ENCODE measurements around the gene DIP2C. TPM values are rescaled to one million over a fixed set of nuclear protein-coding genes. Genes with fewer than 3 reads are reported as not detected.

Gene DIP2C
- total RNA-seq, 2 donors from 2014 or later = 11.0 to 12.2 TPM

DNA sequence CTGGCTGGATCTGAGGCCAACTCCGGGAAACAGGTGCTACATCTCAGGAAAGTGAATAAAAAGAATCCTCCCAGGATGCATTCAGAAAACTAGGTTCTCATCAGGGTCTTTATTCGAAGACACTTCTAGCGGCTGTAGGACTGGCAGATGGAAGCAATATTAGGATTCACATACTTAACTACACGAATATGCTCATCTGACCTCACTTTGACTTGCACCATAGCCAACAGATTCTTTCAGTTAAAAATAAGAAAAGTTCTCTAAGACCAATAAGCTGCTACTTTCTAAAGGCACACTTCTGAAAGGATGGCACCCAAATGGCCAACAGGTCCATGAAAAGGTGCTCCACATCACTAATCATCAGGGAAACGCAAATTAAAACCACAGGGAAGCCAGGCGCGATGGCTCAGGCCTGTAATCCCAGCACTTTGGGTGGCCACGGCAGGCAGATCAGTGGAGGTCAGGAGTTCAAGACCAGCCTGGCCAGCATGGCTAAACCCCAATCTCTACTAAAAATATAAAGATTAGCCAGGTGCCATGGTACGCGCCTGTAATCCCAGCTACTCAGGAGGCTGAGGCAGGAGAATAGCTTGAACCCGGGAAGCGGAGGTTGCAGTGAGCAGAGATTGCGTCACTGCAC is 296.2 kb downstream of the DIP2C start:
- intact Hi-C loops (cut with DNase I, micrococcal nuclease) = no loop called here
- peak in 1 of 2 donors; percentile 7 for DNase-seq
- no peak for ATAC-seq

DNA sequence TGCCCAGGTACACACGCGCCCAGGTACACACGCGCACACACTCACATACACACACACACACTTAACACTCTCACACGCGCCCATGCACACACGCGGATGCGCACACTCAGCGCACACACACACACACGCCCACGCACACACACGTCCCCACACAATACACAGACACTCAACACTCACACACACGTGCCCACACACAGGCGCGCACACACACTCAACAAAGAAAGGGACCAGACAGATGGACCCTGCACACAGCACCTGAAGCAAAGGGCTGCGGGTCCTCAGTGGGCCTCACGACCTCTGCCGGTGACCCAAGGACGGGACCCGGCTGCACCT is 296.8 kb downstream of the DIP2C start:
- intact Hi-C loops (cut with DNase I, micrococcal nuclease) = no loop called here
- no peak for ATAC-seq
- no peak for DNase-seq

DNA sequence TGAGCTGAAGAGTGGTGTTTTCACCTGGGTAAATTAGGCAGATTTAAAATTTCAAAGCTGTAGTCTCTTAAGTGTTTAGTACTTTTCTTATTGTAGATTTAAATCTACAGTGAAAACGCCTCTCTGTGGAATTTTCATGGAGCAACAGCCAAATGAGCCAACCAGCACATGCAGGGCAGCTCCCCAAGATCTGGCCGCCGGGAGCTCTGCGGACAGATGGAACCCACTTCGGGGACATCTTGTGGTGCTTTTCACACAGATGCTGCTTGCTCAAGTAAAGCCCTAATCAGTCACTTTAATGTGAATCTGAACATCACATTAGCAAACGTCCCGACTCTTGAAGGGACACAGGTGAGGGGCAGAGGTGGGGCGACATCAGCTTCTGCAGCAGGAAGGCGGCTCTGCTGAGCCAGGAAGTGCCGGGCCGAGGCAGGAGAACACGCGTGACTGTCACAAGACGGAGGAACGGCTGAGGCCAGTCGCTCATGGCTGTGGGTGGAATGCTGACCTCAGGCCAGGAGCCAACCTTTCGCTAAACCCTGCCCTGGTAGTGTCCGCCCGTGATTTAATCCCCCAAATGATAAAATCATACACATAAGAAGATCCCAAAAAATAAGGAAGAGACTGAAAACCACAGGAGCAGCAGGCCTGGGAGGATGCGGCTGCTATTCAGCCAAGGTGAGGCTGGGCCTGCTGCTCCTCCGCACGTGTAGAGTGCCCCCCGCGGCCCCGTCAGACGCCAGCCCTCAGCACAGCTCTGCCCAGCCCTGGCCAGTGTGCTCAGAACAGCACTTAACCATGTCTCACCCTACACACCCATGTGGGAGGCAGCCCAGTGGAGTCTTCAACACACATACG is 297.4 kb downstream of the DIP2C start:
- intact Hi-C loops (cut with DNase I, micrococcal nuclease) = no loop called here
- DNase-seq (peak in 1 of 2 donors; percentile 14), ATAC-seq (no peak)

DNA sequence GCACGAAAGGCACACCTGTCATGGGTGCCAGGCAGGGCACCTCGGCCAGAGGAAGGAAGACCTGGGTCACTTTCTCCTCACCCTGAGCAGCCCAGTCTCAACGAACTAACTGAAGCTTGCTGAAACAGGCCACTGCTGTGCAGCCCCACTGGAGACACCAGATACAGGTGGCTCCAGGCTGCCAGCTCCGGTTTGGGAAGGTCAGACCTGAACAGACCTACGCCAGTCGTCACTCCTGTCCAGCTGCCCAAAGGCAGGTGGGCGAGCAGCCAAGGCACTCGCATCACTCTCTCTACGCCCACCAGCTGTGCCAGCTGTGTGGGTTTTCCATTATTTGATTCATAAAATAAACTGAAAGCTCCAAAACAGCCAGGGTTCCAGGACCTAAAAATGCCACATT is 298.2 kb downstream of the DIP2C start:
- DNase-seq = no peak
- intact Hi-C loops (cut with DNase I, micrococcal nuclease) = no loop called here
- ATAC-seq = no peak

DNA sequence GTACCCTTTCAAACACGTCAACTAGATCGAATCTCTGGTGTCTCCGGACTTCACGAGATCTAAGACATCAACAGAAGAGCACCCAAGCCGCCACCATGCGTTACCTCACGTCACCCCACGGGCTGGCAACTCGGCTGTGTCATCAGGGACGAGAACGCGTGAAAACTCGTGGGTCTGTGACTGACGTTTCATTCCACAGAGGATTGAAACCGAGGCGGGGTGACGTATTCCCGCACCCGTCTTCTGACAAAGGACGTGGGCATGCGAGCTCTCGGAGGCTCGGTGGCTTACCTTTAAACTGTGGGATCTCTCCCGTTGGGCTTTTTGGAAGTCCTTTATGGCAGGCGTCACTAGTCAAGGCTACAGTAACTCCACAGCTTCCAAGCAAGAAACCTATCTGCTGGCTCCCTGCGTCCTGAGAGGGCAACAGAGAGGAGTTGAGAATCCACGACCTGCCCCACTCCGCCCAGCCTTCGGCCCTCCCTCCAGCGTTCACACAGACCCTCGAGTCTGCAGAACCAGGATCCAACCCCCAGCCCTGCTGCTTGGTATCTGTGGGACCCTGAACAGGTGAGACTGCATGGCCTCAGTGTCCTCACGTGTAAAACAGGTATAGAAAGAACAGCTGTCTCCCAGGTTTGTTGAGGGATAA is 298.9 kb downstream of the DIP2C start:
- DNase-seq (no peak), ATAC-seq (no peak)
- intact Hi-C loops (cut with DNase I, micrococcal nuclease) = no loop called here

DNA sequence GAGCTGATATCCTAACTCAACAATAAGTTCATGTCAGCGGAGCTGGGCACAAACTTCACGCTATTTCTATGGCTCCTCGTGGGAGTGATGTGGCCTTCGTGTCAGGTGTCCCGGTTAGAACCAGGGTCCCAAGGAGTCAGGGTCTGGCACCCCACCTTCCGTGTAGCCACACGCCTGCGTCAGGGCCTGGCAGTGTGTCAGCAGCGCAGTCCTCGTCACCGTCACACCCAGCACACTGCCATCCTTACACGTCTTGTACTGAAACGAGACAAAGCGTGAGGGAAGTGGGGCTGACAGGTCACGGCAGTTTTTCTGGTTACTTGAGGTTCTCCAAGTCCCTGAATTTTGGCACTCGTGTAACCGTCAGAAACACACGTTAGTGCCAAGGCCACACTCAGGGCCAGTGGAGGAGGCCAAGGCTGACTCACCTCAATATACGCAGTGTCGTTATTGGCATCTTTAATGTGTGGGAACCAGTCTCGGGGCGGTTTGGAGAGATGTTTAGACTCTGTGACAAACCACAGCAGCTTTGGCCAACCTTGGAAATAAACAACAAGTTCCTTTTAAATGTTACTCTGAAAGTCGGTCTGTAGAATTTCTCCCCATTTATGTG is 299.5 kb downstream of the DIP2C start:
- intact Hi-C loops (cut with DNase I, micrococcal nuclease) = no loop called here
- no peak for ATAC-seq
- DNase-seq = no peak

DNA sequence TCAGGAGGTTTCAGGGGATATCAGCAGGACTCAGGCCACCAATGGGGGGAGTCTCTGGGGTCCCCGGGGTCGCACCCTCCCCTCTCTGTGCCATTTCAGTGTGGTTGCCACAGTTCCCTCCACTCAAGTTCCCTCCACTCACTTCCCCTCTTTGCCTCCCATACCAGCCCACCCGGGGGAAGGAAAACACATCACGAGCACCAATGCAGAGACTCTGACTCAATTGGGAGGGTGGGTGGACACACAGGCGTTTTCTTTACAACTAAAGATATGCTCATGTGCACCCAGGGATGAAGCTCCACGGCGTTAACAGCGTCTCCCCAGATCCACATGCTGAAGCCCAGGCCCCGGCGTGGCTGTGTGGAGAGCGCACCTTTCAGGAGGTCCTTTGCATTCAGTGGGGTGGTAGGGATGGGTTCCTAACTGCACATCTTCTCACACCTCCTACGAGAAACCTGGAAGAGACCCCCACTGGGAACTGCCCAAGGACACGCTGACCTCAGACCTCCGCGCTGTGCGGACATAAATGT is 300.1 kb downstream of the DIP2C start:
- no peak for DNase-seq
- intact Hi-C loops (cut with DNase I, micrococcal nuclease) = no loop called here
- no peak for ATAC-seq

DNA sequence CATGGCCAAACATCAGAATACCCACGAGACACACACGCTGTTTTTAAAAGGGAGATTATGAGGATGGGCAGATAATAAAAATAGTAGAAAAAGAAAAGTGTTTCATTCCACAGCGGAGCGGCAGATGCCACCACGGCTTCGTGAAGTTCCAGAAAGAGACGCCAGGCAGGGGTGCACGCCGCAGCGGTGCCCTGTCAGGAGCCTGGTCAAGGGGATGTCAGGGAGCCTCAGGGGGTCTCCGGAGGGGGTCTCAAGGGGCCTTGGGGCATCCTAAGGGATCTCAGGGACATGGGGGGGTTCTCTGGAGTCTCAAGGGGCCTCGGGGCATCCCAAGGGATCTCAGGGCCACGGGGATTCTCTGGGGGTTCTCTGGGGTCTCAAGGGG is 300.8 kb downstream of the DIP2C start:
- intact Hi-C loops (cut with DNase I, micrococcal nuclease) = no loop called here
- no peak for ATAC-seq
- DNase-seq = peak in 1 of 2 donors; percentile 18

DNA sequence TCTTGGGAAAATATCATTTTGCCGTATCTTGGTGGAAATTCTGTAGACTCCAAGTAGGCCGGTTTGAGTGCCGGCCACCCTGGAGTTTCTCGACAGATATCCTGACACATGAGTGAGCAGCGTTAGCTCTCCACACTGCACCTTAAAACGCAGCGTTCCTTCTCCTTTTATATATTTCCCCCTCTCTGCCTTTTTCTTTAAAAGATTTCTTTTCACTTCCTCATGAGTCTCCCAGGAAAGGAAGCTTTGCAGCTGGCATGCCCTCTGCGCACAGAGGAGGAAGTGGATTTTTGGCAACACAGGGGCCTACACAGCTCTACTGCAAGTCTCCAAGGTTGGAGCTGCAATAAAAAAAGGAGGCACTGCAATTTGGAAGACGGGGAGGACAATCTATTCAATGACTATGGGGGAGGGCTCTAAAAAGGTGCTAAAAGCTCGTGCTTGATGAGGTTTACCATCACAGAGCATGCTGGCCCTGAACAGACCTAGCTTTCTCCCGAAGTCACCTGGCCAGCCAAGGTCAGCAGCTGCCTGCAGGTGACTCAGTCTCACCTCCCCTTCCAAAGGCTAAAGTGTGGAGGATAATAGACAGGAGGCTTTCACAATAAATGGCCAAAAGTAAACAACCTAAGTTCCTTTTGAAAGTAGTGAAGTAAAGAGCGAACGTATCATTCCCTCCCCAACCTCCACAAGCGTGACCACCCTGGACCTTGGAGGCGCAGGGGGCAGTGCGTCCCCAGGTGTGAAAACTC is 301.4 kb downstream of the DIP2C start:
- ATAC-seq (peak; percentile 79), DNase-seq (peak; percentile 35 to 50)
- intact Hi-C loops (cut with DNase I, micrococcal nuclease) = no loop called here

DNA sequence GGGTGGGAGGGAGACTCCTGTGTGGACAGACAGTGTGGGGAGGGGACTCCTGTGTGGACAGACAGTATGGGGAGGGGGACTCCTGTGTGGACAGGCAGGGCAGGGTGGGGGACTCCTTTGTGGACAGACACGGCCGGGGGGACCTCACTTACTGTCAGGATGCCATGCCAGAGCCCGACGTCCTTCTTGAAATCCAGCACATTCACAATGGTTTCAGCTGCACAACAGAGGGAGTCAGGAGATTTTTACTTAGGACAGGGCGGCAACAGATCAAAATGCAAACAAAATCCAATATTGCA is 301.9 kb downstream of the DIP2C start:
- intact Hi-C loops (cut with DNase I, micrococcal nuclease) = no loop called here
- ATAC-seq = no peak
- peak in 1 of 2 donors; percentile 24 for DNase-seq

DNA sequence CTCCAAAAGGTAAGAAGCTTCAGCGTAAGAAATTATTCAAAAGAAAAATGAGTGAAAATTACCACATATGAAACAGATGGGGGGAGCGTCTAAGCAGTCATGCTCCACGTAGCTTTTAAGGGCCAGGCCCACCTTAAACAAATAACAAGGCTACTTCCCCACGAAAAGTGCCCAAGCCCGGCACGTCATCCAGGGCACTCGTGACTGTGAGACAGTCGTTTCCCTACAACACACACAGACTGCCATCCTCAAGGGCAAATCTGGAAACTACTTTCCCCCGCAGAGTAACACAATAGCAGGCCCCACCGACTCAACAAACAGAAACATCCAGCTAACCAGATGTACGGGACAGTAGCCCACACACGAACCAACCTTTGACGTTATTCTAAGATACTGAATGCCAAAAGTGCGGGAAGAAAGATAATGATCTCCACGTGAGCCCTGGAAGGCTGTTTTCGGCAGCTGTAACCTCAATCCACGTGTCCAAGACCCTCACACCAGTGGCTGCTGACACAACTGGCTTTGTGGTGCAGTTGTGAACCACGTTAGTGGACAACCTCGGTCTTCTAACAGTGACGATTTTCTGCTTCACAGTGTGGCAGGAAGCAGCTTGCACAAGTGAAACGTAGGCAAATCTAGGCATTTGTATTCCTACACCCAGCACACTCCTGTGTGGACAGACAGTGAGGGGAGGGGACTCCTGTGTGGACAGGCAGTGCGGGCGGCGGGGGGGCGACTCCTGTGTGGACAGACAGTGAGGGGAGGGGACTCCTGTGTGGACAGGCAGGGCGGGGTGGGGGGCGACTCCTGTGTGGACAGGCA is 302.5 kb downstream of the DIP2C start:
- intact Hi-C loops (cut with DNase I, micrococcal nuclease) = no loop called here
- ATAC-seq = no peak
- peak in 1 of 2 donors; percentile 25 for DNase-seq

DNA sequence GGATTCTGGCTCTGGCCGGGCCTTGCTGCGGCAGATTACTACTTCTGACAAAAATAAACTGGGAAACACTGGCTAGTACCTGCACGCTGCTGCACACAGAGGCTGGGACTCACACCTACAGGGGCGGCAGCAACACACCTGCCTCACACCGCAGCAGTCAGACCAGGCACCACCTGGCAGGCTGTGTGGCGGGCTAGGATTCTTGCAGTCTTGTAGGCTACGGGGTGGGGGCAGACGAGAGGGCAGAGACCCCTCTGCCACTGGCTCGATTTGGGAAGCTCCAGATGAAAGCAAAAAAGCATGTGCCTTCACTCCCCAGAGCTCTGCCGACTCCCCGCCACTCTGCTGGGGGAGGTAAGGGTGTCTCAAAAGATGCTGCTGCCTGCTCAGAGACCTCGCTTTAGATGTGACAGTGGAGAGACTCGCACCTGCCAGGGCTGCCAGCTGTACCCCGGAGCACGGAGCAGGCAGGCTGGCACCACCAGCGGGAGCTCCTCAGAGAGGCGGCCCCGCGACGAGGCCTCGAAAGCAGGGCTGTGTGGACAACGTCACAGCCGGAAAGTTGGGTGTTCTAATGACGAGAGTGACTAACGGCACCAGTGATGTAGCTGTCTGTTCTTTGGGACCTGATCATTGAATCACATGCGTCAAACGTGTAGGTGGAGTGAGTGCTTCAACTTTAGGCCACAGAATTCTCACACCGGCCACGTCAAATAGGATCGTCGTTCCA is 303.7 kb downstream of the DIP2C start:
- DNase-seq = peak in 1 of 2 donors; percentile 19
- intact Hi-C loops (cut with DNase I, micrococcal nuclease) = no loop called here
- ATAC-seq = no peak

DNA sequence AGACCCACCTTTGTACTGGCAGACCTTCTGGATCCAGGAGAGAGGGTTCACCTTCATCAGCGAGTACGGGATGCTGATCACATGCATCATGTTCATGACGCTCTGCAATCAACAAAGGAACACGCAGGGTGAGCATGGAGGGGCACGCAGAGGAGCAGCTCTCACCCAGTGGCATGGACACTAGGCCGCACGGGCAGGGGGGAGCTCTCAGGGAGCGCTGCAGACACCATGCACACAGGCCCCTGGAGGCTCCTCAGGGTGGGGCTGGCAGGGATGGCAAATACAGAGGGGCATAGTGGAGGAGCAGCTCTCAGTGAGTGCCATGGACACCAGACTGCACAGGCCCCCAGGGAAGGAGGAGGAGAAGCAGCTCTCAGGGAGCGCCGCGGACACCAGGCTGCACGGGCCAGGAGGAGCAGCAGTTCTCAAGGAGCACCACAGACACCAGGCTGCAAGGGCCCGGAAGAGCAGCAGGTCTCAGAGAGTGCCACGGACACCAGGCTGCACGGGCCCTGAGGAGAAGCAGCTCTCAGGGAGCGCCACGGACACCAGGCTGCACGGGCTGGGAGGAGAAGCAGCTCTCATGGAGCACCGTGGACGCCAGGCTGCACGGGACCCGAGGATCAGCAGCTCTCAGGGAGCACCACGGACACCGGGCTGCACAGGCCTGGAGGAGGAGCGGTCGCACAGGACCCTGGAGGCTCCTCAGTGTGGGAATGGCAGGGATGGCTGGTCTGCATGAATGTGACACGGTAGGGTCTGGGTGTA is 304.7 kb downstream of the DIP2C start:
- ATAC-seq (no peak), DNase-seq (peak in 1 of 2 donors; percentile 21)
- intact Hi-C loops (cut with DNase I, micrococcal nuclease) = no loop called here

DNA sequence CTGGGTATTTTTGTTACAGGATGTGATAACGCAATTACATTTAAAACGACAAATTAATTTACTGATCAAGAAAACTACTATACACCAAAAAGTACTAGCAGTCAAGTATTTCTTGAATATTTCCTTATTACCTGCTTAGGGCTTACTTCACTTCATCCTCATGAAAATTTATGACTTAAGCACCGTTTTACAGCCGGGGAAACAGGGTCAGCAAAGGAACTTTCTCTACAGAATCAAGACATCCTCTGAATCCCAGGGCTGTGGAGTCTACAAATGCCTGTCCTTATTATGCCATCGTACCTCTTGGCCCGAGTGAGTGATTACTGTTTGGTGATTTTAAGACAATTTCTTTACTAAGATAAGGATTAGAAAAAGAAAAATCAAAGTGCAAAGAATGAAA is 305.9 kb downstream of the DIP2C start:
- peak; percentile 61 for ATAC-seq
- DNase-seq = peak in 1 of 2 donors; percentile 14
- intact Hi-C loops (cut with DNase I, micrococcal nuclease) = no loop called here

DNA sequence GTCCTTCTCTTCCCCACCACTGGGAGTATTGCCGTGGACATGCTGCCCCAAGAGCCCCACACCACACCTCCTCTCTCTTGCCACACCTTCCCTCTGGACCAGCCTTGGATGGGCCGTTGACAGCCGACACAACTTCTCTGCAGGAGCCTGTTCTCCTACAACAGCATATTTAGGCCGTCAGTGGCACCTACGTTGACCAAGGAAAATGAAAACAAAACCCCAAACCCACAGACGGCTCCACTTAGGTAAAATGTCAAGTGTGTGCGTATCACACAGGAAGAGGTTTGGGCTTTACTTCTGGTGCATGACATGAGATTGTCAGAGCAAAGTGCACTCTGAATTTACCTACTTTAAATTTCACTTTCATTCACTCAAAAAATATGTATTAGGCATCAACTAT is 307.7 kb downstream of the DIP2C start:
- peak in 1 of 2 donors; percentile 8 for DNase-seq

DNA sequence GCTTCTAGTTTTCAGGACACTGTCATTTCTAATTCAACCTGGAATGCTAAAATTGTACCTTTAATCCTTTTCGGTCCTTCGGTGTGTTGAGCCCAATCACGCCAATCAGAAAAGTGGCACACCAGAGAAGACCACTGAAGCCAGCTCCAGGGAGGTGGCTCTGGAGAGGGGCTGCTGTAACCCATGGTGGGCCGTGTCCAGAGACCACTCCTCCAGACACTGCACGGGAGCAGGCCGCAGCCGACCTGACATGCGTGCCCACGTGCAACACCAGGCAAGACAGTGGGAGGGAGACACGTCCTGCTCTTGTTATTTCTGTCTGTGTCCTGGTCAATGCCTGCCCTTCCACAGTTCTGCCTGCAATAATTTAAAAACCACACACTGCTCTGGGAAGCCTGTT is 308.1 kb downstream of the DIP2C start:
- intact Hi-C loops (cut with DNase I, micrococcal nuclease) = no loop called here
- ATAC-seq (no peak), DNase-seq (peak in 1 of 2 donors; percentile 5)

More for the DNA sequence above, 307.7 kb downstream of the DIP2C start:
- no peak for ATAC-seq
- intact Hi-C loops (cut with DNase I, micrococcal nuclease) = no loop called here

Measured in left colon (tissue), 2 donors.